Gastroesophageal sphincter (tissue), 4 donors: Measurements from ENCODE around the gene AGFG1. TPM values are rescaled to one million over a fixed set of nuclear protein-coding genes. Genes with fewer than 3 reads are reported as not detected.

Experiments used
- ATAC-seq: fragments of 150-250 bp; one replicate; pipeline ENCODE4 v1.9.1; 2016; ENCODE audit warnings: mild to moderate bottlenecking, moderate library complexity
- H3K27ac ChIP-seq, 4 donors: fragments of 200-600 bp; sonication (generic) in 3 of 4; 1 replicate in 3 of 4; 2 replicates in 1 of 4; pipeline ENCODE4 v1.5.1; 2016 to 2019
- H3K27me3 ChIP-seq: fragments of 200-600 bp; sonication (generic); one replicate; pipeline ENCODE4 v1.5.1; 2019
- H3K36me3 ChIP-seq, 2 donors: fragments of 200-600 bp; sonication (generic); one replicate each; pipeline ENCODE4 v1.5.1; 2019; ENCODE audit warnings: control low read depth in 1 of 2
- H3K4me1 ChIP-seq, 3 donors: fragments of 200-600 bp; sonication (generic); 1 replicate in 2 of 3; 2 replicates in 1 of 3; pipeline ENCODE4 v1.5.1; 2016 to 2019; ENCODE audit warnings: control low read depth in 2 of 3
- H3K4me3 ChIP-seq, 2 donors: fragments of 200-600 bp; sonication (generic); one replicate each; pipeline ENCODE4 v1.5.1; 2019; ENCODE audit warnings: mild to moderate bottlenecking in 1 of 2, moderate library complexity in 1 of 2
- H3K9me3 ChIP-seq, 3 donors: fragments of 200-600 bp; sonication (generic); one replicate each; pipeline ENCODE4 v1.5.1; 2017 to 2019; ENCODE audit warnings: control low read depth in 2 of 3
- CTCF ChIP-seq, 4 experiments: fragments of 200-600 bp in 2 of 4; fragments of 450-650 bp in 2 of 4; sonication (generic) in 1 of 4; IDR thresholded peaks; one replicate each; pipeline ENCODE4 v1.5.1; 2017 to 2019; ENCODE audit warnings: antibody characterized with exemption in 4 of 4, mild to moderate bottlenecking in 2 of 4, moderate library complexity in 2 of 4
- EP300 ChIP-seq: sonication (generic); formaldehyde crosslinking; IDR thresholded peaks from one replicate; pipeline ENCODE4 v1.6.1; 2017; ENCODE audit warnings: antibody characterized with exemption, mild to moderate bottlenecking
- POLR2A ChIP-seq, 2 donors: fragments of 450-650 bp; IDR thresholded peaks; one replicate each; pipeline ENCODE4 v1.6.1; 2017; ENCODE audit warnings: antibody characterized with exemption in 2 of 2, mild to moderate bottlenecking in 2 of 2, moderate library complexity in 1 of 2
- POLR2AphosphoS5 ChIP-seq: sonication (generic); formaldehyde crosslinking; IDR thresholded peaks from one replicate; pipeline ENCODE4 v1.6.1; 2017; ENCODE audit warnings: antibody characterized with exemption
- WGBS, 2 donors: methylation state at CpG; one replicate each; pipeline ENCODE4 v1.1.5; 2018; ENCODE audit warnings: low coverage in 1 of 2; 5-methylcytosine and 5-hydroxymethylcytosine counted together
- total RNA-seq, 4 donors: library from RNA; depleted of rRNA; stranded (reverse); fragments of >200 nt; gene quantifications; one replicate each; pipeline ENCODE4 v1.1.0, GENCODE V29; 2016

AGFG1 gene
- total RNA-seq, 4 donors from 2014 or later = 26.0 to 73.1 (median 53.0) TPM

- TF ChIP-seq POLR2AphosphoS5 (no peak), EP300 (no peak)
- no peak overlapping the region for H3K27ac ChIP-seq
- H3K4me1 ChIP-seq = peaks cover 0 to 22% (median 0%) of the 10 kb centered on the region in 3 donors
- no peak overlapping the region for H3K4me3 ChIP-seq
- 69 to 73% methylated on average over 3 of the region's 3 CpGs for WGBS, 2 donors
- peaks cover 0 to 15% of the 10 kb centered on the region in 2 donors for H3K36me3 ChIP-seq
- H3K27me3 ChIP-seq = no peaks in the 10 kb centered on the region
- H3K9me3 ChIP-seq = no peaks in the 10 kb centered on the region
- ATAC-seq = no peak
These were observed 19.4 kb downstream of the AGFG1 start for GRCh38 chr2:227491386-227491785.

GRCh38 chr2:227493524-227493923 is 21.6 kb downstream of the AGFG1 start:
- Histone ChIP-seq H3K4me1 (peaks cover 0 to 10% (median 0%) of the 10 kb centered on the region in 3 donors), H3K27ac (no peak overlapping the region), H3K4me3 (no peak overlapping the region), H3K36me3 (peaks cover 0 to 15% of the 10 kb centered on the region in 2 donors), H3K27me3 (no peaks in the 10 kb centered on the region), H3K9me3 (no peaks in the 10 kb centered on the region)
- TF ChIP-seq EP300 (no peak), POLR2A (IDR thresholded peaks at IDR 0.05) (no peak), CTCF (IDR thresholded peaks at IDR 0.05) (no peak), POLR2AphosphoS5 (no peak)
- ATAC-seq = no peak
- 83% methylated on average over 1 to 2 of the region's 2 CpGs for WGBS, 2 donors

- H3K36me3 ChIP-seq = peaks cover 0 to 15% of the 10 kb centered on the region in 2 donors
- no peak for ATAC-seq
- peaks cover 0 to 14% (median 0%) of the 10 kb centered on the region in 3 donors for H3K4me1 ChIP-seq
- no peak overlapping the region for H3K4me3 ChIP-seq
- 66 to 73% methylated on average over 2 of the region's 2 CpGs for WGBS, 2 donors
- H3K9me3 ChIP-seq = no peaks in the 10 kb centered on the region
- TF ChIP-seq POLR2AphosphoS5 = no peak
- TF ChIP-seq EP300 = no peak
- no peak for TF ChIP-seq CTCF (IDR thresholded peaks at IDR 0.05)
- no peak for TF ChIP-seq POLR2A (IDR thresholded peaks at IDR 0.05)
- no peaks in the 10 kb centered on the region for H3K27me3 ChIP-seq
- no peak overlapping the region for H3K27ac ChIP-seq
These were observed 25.2 kb downstream of the AGFG1 start for GRCh38 chr2:227497158-227497557.

GRCh38 chr2:227499627-227500300 is 27.8 kb downstream of the AGFG1 start:
- peaks cover 0 to 33% (median 9%) of the 10 kb centered on the region in 3 donors for H3K4me1 ChIP-seq
- peaks cover 0 to 10% of the 10 kb centered on the region in 2 donors for H3K36me3 ChIP-seq
- WGBS, 2 donors = 94 to 100% methylated on average over 4 to 6 of the region's 6 CpGs
- no peak overlapping the region for H3K27ac ChIP-seq
- no peaks in the 10 kb centered on the region for H3K9me3 ChIP-seq
- no peaks in the 10 kb centered on the region for H3K27me3 ChIP-seq
- ATAC-seq = no peak
- TF ChIP-seq EP300 = no peak
- TF ChIP-seq POLR2AphosphoS5 = no peak
- TF ChIP-seq POLR2A (IDR thresholded peaks at IDR 0.05) = no peak
- no peak for TF ChIP-seq CTCF (IDR thresholded peaks at IDR 0.05)
- no peak overlapping the region for H3K4me3 ChIP-seq

- Histone ChIP-seq H3K4me3 (no peak overlapping the region), H3K36me3 (peaks cover 0 to 5% of the 10 kb centered on the region in 2 donors), H3K27ac (no peak overlapping the region), H3K27me3 (no peaks in the 10 kb centered on the region), H3K9me3 (no peaks in the 10 kb centered on the region), H3K4me1 (peaks cover 0 to 38% (median 9%) of the 10 kb centered on the region in 3 donors)
- WGBS, 2 donors = 86 to 100% methylated on average over 1 of the region's 1 CpG
- ATAC-seq = no peak
- TF ChIP-seq POLR2A (IDR thresholded peaks at IDR 0.05) (no peak), CTCF (IDR thresholded peaks at IDR 0.05) (no peak), POLR2AphosphoS5 (no peak), EP300 (no peak)
These were observed 28.3 kb downstream of the AGFG1 start for GRCh38 chr2:227500301-227500630.
